ENCODE results near the gene ZFAND3. TPM values are rescaled to one million over a fixed set of nuclear protein-coding genes. Genes with fewer than 3 reads are reported as not detected.
A peak's percentile ranks its signal among the peaks of the same experiment; 100 is the strongest.

Gene ZFAND3
- total and polyA plus RNA-seq, 2 experiments from 2014 or later = 16.9 to 28.2 TPM

- Histone ChIP-seq H3K36me3 (ENCODE audit: insufficient read depth) (no peaks in the 10 kb centered on the region), H3F3A (replicated peaks; ENCODE audit: low read depth) (0 out of 2 replicates have a peak, but pooled peaks cover 7% of the 10 kb centered on the region), H3K4me3 (no peak overlapping the region; the same call in 1 of the 2 replicates), H3K79me2 (replicated peaks; ENCODE audit: insufficient read depth) (no peaks in the 10 kb centered on the region), H2AFZ (no peak overlapping the region), H3K27ac (ENCODE audit: low read depth) (no peak overlapping the region), H3K4me1 (ENCODE audit: insufficient read depth) (peaks cover 51% of the 10 kb centered on the region), H3K9me2 (ENCODE audit: insufficient read depth) (no peaks in the 10 kb centered on the region), H3K4me2 (peak overlapping the region; percentile 64), H3K27me3 (ENCODE audit: insufficient read depth) (peaks cover 46% of the 10 kb centered on the region), H4K20me1 (replicated peaks; ENCODE audit: insufficient read depth) (no peaks in the 10 kb centered on the region)
- Mint-ChIP-seq H3K9me3 (peaks cover 1% of the 10 kb centered on the region; the same call in 2 of the 3 replicates), H3K27me3 (ENCODE audit: insufficient read depth, low read depth, poor library complexity) (peaks cover 53% of the 10 kb centered on the region), H3K4me1 (peaks cover 55% of the 10 kb centered on the region), H3K4me3 (no peak overlapping the region), H3K36me3 (ENCODE audit: low read depth) (no peaks in the 10 kb centered on the region), H3K27ac (no peak overlapping the region)
- TF ChIP-seq, protein P1, sequence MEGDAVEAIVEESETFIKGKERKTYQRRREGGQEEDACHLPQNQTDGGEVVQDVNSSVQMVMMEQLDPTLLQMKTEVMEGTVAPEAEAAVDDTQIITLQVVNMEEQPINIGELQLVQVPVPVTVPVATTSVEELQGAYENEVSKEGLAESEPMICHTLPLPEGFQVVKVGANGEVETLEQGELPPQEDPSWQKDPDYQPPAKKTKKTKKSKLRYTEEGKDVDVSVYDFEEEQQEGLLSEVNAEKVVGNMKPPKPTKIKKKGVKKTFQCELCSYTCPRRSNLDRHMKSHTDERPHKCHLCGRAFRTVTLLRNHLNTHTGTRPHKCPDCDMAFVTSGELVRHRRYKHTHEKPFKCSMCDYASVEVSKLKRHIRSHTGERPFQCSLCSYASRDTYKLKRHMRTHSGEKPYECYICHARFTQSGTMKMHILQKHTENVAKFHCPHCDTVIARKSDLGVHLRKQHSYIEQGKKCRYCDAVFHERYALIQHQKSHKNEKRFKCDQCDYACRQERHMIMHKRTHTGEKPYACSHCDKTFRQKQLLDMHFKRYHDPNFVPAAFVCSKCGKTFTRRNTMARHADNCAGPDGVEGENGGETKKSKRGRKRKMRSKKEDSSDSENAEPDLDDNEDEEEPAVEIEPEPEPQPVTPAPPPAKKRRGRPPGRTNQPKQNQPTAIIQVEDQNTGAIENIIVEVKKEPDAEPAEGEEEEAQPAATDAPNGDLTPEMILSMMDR (conservative IDR thresholded peaks at IDR 0.05; ENCODE audit: low read depth in 2 of 2) = no peak
- TF ChIP-seq STAT1 (IDR thresholded peaks at IDR 0.05; ENCODE audit: unreplicated experiment) (no peak), ZNF114 (CRISPR knock-in tag; IDR thresholded peaks at IDR 0.05) (no peak), EZH2phosphoT487 (IDR thresholded peaks at IDR 0.05; ENCODE audit: unreplicated experiment) (no peak), ZNF462 (CRISPR knock-in tag; IDR thresholded peaks at IDR 0.05) (no peak), EZH2 (IDR thresholded peaks at IDR 0.05; ENCODE audit: low read depth, unreplicated experiment) (no peak), POLR2AphosphoS5 (IDR thresholded peaks at IDR 0.05; ENCODE audit: low read depth) (no peak), JUNB (IDR thresholded peaks at IDR 0.05; ENCODE audit: unreplicated experiment) (no peak), CREB1 (CRISPR knock-in tag; IDR thresholded peaks at IDR 0.05; ENCODE audit: low read depth) (no peak), NANOG (IDR thresholded peaks at IDR 0.05; ENCODE audit: borderline replicate concordance) (no peak), ZNF331 (CRISPR knock-in tag; IDR thresholded peaks at IDR 0.05; ENCODE audit: low read depth) (no peak), REST (IDR thresholded peaks at IDR 0.05; ENCODE audit: unreplicated experiment) (no peak)
- TF ChIP-seq, protein P2, sequence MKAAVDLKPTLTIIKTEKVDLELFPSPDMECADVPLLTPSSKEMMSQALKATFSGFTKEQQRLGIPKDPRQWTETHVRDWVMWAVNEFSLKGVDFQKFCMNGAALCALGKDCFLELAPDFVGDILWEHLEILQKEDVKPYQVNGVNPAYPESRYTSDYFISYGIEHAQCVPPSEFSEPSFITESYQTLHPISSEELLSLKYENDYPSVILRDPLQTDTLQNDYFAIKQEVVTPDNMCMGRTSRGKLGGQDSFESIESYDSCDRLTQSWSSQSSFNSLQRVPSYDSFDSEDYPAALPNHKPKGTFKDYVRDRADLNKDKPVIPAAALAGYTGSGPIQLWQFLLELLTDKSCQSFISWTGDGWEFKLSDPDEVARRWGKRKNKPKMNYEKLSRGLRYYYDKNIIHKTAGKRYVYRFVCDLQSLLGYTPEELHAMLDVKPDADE (IDR thresholded peaks at IDR 0.05) = no peak
- DNase-seq (ENCODE audit: low spot score) (no peak), ATAC-seq (no peak)
Observed at GRCh38 chr6:37779111-37779800, 40.3 kb upstream of the ZFAND3 start.

Data from GM23338 (cell line).